Cardiac septum (tissue), 1 donor: ENCODE results near the gene AQP9. TPM values are rescaled to one million over a fixed set of nuclear protein-coding genes. Genes with fewer than 3 reads are reported as not detected.

Experiments used
- DNase-seq: peaks from one replicate; pipeline ENCODE4 v3.0.0-alpha.2; 2020; ENCODE audit warnings: low spot score
- intact Hi-C: fragments of 100-400 bp; cut with DNase I; formaldehyde crosslinking; loops from one replicate; pipeline ENCODE4 v1.14.0; 2022
- total RNA-seq: library from RNA; stranded (reverse); fragmentation: NEBNext Ultra II Directional; extraction: Animal tissue kit (Norgen Biotek cat#: 25700); gene quantifications from one replicate; pipeline ENCODE4 v1.2.1, GENCODE V29; 2021
- donor health status: DM: no; HTN: no; CAD: no.

Gene AQP9
- total RNA-seq, 1 donor from 2014 or later = 2.9 TPM

- no peak for DNase-seq
- intact Hi-C loops = no loop called here
Measured at GRCh38 chr15:58137686-58138085, 495 bp upstream of the AQP9 start.

DNA sequence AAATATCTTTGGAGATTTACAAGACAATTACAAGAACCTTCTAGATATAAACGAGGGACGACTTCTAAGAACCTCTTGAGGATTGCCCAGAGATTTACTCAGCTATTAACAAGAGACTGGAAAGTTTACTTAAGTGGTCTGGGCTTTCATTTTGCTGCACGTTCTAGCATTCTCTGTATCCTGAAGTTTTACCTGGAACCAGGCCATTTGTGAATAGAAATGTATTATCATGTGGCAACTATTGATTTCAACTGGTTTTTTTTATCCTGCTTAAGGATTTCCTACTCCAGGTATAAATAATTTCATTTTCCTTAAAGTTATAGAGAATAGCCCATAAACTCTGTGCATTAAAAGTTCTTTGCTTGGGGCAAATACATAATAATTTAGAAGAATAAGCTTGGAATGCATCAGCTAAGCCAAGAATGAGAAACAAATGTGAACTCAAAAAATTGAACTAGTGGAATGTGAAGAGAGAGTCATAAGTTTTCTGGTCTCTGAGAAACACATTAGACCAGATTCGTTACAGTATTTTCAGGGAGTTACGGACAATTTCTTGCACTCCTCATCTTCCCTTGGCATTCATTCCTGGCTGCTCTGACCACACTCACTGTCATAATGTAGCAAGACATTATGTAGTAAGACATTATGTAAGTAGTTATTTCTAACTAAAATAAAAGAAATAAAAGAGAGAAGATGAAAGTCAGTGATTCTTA is 1.3 kb downstream of the AQP9 start:
- intact Hi-C loops = no loop called here
- DNase-seq = no peak

- intact Hi-C loops = no loop called here
- no peak for DNase-seq
Measured at GRCh38 chr15:58139989-58140522, 1.9 kb downstream of the AQP9 start.

DNA sequence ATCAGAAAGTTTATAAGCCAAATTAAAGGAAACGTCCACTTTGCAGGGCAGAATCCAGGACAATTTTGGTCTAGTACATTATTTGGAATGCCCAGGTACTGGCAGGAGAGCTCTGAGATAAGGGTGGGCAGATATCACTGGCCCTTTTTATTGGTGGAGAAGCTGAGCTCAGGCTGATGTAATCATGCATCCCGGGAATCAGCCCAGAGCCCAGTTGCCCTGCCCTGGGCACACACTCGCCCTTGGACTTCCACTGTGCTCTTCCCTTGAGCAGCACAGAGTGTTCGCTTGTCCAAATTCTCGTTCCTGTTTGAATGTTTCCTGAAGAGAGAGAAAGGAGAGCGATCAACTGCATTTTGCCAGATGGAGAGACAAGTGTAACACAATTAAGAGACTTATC is 3.7 kb downstream of the AQP9 start:
- DNase-seq = no peak
- intact Hi-C loops = no loop called here

- DNase-seq = no peak
- intact Hi-C loops = no loop called here
Measured at GRCh38 chr15:58142827-58143461, 4.8 kb downstream of the AQP9 start.

DNA sequence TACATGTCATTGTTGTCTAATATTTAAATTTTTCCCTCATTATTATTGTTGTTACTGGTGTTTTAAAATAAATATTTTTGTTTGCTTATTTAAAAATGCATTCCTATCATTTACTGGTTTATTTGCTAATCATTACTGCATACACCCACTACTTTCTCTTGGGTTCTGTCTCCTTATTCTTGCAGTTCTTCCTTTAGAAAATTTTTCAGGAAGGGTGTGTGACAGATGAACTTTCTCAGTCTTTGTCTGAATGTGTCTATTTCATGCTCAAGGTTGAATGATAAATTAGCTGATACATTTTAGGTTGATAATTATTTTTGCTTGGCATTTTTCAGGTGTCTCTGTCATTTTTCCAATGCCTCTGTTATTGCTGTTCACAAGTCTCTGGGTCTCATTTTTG is 7.4 kb downstream of the AQP9 start:
- intact Hi-C loops = no loop called here
- no peak for DNase-seq

- no peak for DNase-seq
- intact Hi-C loops = no loop called here
Measured at GRCh38 chr15:58146211-58146610, 8.0 kb downstream of the AQP9 start.

- no peak for DNase-seq
- intact Hi-C loops = no loop called here
Measured at GRCh38 chr15:58146749-58147148, 8.6 kb downstream of the AQP9 start.

DNA sequence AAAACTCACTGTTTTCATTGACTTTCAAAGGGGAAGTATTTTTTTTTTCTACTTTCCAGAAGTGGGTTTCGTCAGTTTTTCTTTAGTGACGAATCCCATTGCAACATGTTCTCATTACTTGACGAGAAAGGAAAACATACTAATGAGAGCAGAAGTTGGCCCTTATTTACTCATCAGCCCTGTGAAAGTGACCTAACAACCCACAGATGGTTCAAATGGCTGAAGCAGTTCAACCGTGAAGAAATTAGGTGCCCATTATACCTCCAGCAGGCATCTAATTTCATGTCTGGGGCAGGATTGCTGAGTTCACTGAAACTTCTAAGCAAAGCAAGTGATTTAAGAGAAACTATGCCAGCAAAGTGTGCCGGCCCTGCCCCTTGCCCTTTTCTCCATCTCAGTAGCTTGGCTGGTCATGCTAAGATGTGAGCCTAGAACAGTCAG is 9.0 kb downstream of the AQP9 start:
- intact Hi-C loops = no loop called here
- DNase-seq = no peak

DNA sequence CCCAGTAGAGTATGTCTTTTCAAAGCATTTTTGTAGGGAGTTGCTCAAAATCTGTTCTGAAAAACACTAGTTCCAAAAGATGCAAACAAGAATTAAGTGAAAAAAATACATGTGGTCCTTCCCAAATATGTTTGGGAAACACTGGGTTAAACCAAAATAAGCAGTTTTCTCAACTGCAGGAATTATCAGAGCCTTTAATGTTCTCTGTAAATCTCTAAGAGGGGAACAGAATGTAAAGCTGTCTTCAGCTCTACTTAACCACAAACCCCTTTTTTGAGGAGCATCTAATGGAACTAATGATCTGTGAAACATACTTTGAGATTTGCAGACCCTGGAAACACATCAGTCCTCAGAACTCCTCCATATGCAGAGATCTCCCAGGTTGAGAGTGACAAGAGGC is 9.9 kb downstream of the AQP9 start:
- DNase-seq = no peak
- intact Hi-C loops = no loop called here

- intact Hi-C loops = no loop called here
- DNase-seq = no peak
Measured at GRCh38 chr15:58148633-58149445, 10.7 kb downstream of the AQP9 start.

DNA sequence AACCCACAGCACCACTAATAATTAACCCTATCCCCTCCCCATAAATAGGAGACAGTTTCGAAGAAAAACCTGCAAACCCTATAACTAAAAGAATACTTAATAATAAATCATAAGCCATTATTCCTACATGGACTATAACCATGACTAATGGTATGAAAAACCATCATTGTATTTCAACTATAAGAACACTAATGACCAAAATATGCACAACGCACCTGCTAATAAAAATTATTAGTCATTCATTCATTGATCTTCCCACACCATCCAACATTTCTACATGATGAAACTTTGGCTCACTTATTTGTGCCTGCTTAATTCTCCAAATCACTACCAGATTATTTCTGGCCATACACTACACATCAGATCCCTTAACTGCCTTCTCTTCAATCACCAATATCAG is 16.6 kb downstream of the AQP9 start:
- intact Hi-C loops = no loop called here
- no peak for DNase-seq

DNA sequence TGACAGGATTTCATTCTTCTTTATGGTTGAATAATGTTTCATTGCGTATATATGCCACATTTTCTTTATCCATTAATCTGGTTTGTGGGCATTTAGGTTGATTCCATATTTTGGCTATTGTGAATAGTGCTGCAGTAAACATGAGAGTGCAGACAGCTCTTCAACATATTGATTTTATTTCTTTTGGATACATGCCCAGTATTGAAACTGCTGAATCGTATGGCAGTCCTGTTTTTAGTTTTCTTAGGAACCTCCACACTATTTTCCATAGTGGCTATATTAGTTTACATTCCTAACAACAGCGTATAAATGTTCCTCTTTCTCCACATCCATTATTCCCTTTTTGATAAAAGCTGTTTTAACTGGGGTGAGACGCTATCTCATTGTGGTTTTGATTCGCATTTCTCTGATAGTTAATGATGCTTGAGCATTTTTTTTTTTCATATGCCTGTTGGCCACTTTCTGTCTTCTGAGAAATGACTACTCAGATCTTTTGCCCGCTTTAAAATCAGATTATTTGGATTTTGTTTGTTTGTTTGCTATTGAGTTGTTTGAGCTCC is 21.7 kb downstream of the AQP9 start:
- intact Hi-C loops = no loop called here
- no peak for DNase-seq

DNA sequence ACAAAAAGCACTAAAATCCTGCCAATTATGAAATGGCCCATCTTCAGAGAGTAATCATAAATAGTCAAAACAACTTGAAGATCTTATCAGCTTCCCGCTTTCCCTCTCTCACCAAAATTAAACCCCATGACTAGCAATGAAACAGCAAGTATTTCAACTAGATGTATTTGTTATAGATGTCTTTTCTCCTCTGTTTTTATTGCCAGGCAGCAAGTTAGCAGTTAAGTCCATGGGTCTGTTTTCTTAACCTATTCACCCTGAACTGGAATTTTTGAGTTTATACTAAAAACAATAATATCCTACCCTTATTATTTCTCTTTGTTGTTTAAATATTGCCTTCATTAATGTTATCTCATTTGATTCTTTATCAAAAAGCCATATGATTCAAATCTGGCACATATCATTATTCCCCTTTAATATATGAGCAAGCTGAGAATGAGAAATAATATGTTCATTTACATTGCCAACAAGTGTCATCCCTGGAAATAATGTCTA is 23.3 kb downstream of the AQP9 start:
- intact Hi-C loops = no loop called here

GRCh38 chr15:58163985-58164384 is 25.8 kb downstream of the AQP9 start:
- intact Hi-C loops = no loop called here
- no peak for DNase-seq

More for the DNA sequence above, 23.3 kb downstream of the AQP9 start:
- no peak for DNase-seq

- no peak for DNase-seq
- intact Hi-C loops = no loop called here
Measured at GRCh38 chr15:58164926-58165325, 26.7 kb downstream of the AQP9 start.

DNA sequence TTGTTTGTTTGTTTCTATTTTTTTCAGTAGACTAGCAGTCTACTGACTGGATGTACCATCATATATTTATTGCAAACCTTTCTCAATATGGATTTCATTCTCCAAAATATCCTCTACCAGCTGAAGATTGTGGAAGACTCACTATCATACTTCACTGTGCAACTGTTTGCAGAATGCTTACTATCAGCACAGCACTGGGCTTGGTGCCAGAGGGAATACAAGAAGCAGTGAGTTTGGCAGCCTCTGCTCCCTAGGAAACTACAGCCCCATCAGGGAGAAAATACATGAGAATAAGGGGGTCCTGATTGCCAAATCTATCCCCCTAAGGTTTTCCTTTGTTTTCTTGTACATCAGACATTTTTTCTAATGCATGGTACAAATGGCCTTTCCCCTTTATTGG is 27.5 kb downstream of the AQP9 start:
- no peak for DNase-seq

GRCh38 chr15:58167095-58167691 is 29.0 kb downstream of the AQP9 start:
- no peak for DNase-seq
- intact Hi-C loops = no loop called here

More for the DNA sequence above, 27.5 kb downstream of the AQP9 start:
- intact Hi-C loops = no loop called here

DNA sequence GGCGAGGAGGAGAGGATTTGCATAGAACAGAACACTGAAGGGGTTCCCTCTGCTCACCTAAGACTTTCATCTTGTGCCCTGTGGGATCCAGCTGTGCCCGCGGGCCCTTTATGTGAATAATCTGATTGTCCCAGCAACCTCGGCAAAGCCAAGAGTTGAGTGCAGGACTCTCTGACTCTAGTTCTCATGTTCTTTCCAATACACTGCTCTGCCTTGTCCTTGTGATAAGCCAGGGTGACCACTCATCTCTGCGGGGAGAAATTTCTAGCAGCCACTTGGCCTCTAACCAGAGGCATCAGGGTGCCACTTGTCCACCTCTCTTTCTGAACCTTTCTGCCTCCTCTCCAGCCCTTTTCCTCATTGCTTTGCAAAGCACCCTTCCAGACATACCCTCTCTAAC is 31.8 kb downstream of the AQP9 start:
- no peak for DNase-seq
- intact Hi-C loops = no loop called here
